ENCODE measurements around the gene KIRREL3.

- TF ChIP-seq CTCF (IDR thresholded peaks at IDR 0.05; ENCODE audit: insufficient read depth, low read length, poor library complexity, severe bottlenecking), result no peak
- no peak for TF ChIP-seq EZH2phosphoT487 (conservative IDR thresholded peaks at IDR 0.05; ENCODE audit: low read length)
These were observed 499.6 kb downstream of the KIRREL3 start for GRCh38 chr11:126500981-126501380.

Data from SU-DHL-6 (cell line).